ENCODE measurements around the gene RGMB.

The RGMB gene

DNA sequence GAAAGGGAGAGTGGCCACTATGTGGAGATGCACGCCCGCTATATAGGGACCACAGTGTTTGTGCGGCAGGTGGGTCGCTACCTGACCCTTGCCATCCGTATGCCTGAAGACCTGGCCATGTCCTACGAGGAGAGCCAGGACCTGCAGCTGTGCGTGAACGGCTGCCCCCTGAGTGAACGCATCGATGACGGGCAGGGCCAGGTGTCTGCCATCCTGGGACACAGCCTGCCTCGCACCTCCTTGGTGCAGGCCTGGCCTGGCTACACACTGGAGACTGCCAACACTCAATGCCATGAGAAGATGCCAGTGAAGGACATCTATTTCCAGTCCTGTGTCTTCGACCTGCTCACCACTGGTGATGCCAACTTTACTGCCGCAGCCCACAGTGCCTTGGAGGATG, 19.8 kb downstream of the RGMB start:
- TF ChIP-seq, protein P1, sequence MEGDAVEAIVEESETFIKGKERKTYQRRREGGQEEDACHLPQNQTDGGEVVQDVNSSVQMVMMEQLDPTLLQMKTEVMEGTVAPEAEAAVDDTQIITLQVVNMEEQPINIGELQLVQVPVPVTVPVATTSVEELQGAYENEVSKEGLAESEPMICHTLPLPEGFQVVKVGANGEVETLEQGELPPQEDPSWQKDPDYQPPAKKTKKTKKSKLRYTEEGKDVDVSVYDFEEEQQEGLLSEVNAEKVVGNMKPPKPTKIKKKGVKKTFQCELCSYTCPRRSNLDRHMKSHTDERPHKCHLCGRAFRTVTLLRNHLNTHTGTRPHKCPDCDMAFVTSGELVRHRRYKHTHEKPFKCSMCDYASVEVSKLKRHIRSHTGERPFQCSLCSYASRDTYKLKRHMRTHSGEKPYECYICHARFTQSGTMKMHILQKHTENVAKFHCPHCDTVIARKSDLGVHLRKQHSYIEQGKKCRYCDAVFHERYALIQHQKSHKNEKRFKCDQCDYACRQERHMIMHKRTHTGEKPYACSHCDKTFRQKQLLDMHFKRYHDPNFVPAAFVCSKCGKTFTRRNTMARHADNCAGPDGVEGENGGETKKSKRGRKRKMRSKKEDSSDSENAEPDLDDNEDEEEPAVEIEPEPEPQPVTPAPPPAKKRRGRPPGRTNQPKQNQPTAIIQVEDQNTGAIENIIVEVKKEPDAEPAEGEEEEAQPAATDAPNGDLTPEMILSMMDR (IDR thresholded peaks at IDR 0.05): no peak

DNA sequence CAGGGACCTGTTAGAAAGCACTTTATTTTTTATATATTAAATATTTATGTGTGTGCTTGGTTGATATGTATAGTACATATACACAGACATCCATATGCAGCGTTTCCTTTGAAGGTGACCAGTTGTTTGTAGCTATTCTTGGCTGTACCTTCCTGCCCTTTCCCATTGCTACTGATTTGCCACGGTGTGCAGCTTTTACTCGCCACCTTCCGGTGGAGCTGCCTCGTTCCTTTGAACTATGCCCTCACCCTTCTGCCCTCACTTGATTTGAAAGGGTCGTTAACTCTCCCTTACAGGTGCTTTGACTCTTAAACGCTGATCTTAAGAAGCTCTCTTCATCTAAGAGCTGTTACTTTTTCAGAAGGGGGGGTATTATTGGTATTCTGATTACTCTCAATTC, 20.5 kb downstream of the RGMB start:
- TF ChIP-seq, protein P1 (IDR thresholded peaks at IDR 0.05): no peak

DNA sequence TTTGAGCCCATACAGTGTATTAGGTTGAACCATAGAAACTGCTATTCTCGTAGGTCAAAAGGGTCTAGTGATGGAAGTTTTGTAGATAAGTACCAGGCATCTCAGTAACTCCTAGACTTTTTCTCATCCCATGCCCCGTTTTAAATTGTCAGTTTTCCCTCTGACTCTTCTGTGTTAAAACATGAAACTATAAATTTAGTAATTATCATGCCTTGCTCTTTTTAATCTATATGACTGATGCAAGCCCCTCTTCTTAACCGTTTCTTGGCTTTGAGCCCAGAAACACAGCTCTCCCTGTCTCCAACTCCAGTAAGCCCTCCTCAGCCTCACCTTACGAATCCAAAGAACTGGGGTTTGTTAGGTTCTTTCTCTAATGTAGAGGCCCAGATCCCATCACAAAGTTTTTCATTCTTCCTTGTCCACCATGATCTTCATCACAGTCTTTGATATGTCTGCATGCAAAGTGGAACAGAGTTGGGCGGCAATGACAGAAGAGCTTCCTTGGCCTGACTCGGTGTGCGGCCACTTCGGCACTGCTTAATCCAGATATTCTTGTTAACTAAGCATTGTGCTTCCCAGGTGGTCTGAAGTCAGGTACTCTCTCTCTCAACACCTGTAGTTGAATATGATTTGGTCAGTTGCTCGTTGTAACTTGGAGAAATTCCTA, 21.1 kb downstream of the RGMB start:
- TF ChIP-seq, protein P1 (IDR thresholded peaks at IDR 0.05): no peak

DNA sequence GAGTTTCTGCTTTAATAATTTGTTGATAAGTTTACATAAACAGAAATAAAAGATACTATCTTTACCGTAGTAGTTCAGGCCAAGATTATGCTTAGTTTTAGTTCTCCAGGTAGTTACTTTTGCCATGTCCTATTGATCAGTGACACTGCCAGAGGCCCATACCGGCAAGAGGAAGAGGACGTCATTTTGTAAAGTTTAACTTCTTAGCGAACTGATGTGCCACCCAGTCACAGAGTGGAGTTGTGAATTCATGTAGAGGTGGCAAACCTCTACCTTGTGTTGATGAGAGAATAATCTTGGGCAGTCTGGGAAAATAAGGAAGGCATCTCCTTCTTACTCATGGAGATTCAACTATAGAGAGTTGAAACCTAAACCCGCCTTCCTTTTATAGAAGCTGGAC, 21.8 kb downstream of the RGMB start:
- TF ChIP-seq, protein P1 (IDR thresholded peaks at IDR 0.05): no peak

DNA sequence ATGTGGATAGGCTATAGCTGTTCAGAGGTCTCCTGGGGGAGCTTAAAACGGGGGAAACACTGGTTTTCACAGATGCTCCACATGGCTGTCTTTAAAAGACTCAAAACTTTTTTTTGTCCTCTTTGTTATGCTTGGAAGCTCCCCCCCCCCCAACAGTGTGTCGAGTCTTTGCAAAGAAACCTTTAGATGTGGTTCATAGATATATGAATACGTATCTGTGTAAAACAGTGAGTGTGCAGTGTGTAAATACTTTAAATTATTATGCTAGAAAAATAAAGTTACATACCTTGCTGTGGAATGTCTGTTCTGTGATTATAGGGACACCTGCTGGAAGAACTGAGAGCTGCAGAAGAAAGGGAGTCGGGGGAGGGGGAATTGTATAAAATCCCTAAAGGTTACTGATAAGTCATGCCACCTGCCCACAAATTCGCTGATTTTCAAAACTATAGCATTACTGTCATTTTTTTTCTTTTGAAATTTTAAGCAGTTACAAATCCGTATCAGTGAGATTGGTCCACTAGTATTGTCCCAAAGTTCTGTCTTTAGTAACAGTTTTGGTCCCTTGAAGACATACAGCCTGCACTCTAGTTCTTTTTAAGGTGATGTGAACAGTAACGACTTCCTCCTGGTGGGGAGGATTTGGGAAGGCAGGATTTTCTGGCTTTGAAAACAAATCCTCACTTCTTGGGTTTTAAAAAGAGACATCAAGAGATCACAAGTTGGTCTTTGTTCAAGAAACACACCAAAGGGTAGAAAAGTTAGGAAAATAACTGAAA, 22.9 kb downstream of the RGMB start:
- TF ChIP-seq, protein P1 (IDR thresholded peaks at IDR 0.05): peak; percentile 91

DNA sequence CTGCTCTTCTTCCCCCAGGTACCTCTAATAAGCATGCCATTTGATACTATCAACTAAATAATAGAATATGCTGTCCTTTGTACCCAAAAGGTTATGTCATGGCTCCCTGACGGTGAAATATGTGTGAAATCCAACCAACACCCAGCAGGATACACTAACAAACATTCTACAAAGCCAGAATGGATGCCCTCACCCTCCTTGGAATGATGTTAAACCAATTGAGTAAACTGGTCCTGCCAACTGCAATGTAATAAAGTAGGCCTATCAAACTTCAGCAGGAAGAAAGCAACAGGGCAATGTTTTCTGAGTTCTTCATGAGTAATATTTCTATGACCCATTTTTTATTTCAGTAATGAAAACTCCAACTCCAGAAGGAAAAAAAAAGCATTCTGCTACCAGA, 24.9 kb downstream of the RGMB start:
- TF ChIP-seq, protein P1 (IDR thresholded peaks at IDR 0.05): no peak

DNA sequence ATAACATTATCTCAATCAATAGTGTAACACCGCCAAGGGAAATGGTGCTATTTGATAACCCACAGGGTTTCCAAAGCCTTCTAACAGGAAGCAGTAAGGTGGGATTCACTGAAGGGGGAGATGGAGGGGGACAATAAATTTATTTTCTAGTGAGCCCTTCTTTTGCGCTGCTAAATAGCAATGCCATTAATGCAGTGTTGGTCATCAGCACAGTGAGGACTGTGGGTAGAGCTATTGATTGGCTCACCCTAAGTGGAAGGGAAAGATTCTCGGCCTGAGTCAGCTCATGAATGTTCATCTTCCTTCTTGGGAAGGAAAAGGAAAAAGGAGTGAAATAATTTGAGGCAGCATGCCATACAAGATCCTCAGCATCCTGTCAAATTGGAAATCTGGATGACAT, 25.4 kb downstream of the RGMB start:
- TF ChIP-seq, protein P1 (IDR thresholded peaks at IDR 0.05): no peak
